Fibroblast of peridontal ligament (primary cell): ENCODE results near the gene TPD52L1.
"Not testable (repeated sequence)": the region's sequence is repeated elsewhere in the genome, so short reads cannot be mapped to it uniquely, and the experiment has no call there.

ENCODE experiments used
- DNase-seq: peaks from one replicate; pipeline ENCODE4 v3.0.0-alpha.2; 2010; ENCODE audit errors: extremely low read depth

Gene TPD52L1

DNA sequence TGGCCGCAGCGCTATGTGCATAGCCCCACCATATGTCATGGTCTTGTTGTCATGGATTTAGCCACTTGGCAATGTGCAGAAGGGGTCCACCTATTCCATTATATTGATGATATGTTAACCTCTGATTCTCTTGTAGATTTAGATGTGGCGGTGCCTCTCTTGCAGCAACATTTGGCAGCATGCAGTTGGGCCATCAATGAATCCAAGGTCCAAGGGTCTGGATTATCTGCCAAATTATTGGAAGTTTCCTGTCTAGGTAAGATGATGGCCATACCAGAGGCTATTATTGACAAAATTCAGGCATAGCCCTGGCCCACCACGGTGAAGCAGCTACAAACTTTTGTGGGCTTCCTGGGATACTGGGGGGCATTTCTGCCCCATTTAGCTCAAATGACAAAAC is 116.8 kb downstream of the TPD52L1 start:
- no peak for DNase-seq

DNA sequence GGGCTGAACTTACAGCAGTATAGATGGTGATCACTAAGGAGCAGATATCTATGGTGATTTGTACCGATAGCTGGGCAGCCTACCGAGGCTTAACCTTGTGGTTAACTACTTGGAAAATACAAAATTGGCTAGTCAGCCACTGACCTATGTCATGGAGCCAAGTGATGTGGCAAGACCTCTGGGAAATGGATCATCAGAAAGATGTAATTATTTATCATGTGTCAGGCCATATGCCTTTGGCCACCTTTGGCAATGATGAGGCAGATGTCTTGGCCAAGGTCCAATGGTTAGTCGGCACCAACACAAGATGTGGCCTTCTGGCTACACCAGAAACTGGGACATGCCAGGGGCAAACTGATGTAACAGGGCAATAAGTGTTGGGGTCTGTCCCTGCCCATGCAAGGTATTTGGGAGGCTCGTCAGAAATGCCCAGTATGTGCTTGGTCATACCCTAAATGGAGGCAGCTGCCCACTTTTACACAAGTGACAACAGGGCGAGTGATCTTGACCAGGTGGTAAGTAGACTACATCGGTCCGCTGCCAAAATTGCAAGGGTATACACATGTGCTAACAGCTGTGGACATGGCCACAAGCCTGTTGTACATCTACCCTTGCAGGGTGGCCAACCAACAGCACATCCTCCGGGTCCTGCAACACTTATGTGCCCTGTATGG is 118.0 kb downstream of the TPD52L1 start:
- peak; percentile 44 for DNase-seq

GRCh38 chr6:125273251-125273650 is 119.7 kb downstream of the TPD52L1 start:
- DNase-seq, result no peak

DNA sequence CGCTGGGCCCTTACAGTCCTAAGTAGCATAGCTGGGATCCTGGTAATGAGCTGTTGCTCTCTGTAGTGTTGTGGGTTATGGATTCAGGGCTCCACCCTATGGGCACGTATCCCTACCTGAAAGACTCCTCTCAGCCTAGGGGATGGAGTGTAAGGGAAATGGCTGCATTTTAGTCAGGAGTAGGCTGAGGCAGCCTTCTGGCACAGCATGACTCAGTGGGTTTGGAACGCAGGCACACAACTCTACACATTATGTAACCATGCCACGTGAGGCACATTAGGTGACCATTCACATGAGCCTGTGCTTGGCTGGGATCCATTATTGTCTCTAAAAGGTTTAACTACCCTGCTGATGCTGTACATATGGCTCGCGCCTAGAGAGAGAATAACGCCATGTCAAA is 120.4 kb downstream of the TPD52L1 start:
- DNase-seq, result no peak

GRCh38 chr6:125274935-125275334 is 121.4 kb downstream of the TPD52L1 start:
- DNase-seq, result no peak

- DNase-seq, result no peak
These were observed 122.2 kb downstream of the TPD52L1 start for GRCh38 chr6:125275779-125276178.

DNA sequence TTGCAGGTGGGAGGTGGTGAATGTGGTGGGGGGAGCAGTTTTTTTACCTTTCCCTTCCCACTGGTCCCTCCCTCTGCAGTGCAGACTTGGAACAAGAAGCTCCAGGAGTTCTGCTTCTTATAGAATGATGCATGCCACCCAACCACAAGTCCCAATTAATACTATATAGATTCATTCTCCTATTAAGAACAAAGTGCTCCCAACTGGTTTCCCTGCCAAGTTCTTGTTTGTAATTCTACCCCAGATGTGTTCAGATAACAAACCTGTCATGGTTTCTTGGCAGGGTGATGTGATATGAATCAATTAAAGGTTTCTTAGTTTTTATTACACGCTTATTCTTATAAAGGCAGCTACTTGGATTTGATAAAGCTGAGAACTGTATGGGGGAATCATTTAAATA is 124.3 kb downstream of the TPD52L1 start:
- DNase-seq, result no peak

DNA sequence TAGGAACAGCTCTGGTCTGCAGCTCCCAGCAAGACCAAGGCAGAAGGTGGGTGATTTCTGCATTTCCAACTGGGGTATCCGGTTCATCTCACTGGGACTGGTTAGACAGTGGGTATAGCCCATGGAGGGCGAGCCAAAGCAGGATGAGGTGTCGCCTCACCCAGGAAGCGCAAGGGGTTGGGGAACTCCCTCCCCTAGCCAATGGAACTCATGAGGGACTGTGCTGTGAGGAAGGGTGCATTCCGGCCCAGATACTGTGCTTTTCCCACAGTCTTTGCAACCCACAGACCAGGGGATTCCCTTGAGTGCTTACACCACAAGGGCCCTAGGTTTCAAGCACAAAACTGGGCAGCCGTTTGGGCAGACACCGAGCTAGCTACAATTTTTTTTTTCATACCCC is 126.4 kb downstream of the TPD52L1 start:
- DNase-seq, result no peak

- not testable (repeated sequence) for DNase-seq
These were observed 126.9 kb downstream of the TPD52L1 start for GRCh38 chr6:125280370-125281035.

DNA sequence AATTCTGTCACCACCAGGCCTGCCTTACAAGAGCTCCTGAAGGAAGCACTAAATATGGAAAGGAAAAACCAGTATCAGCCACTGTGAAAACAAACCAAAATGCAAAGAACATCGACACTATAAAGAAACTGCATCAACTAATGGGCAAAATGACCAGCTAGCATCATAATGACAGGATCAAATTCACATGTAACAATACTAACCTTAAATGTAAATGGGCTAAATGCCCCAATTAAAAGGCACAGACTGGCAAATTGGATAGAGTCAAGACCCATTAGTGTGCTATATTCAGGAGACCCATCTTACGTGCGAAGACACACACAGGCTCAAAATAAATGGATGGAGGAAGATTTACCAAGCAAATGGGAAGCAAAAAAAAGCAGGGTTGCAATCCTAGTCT is 128.9 kb downstream of the TPD52L1 start:
- DNase-seq, result not testable (repeated sequence)

- no peak for DNase-seq
These were observed 131.8 kb downstream of the TPD52L1 start for GRCh38 chr6:125285353-125285752.

GRCh38 chr6:125285936-125286335 is 132.4 kb downstream of the TPD52L1 start:
- no peak for DNase-seq

DNA sequence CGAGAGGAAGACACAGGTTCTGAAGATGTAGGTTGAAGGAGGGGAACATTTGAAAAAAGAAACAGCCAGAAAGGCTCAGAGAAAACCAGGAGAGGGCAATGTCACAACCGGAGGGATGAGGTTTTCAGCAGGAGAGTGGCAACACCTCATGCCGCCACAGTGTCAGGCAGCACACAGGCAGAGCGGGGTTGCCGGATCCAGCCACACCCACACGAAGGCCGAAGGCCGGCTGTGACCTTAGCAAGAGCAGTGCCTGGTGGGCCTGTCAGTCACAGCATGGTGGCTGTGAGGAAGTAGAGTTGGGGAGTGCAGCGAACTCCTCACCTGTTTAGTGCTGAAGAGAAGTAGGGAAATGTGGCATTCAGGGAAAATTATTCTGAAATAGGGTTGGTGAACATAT is 134.1 kb downstream of the TPD52L1 start:
- no peak for DNase-seq

- peak; percentile 31 for DNase-seq
These were observed 140.0 kb downstream of the TPD52L1 start for GRCh38 chr6:125293587-125293986.

DNA sequence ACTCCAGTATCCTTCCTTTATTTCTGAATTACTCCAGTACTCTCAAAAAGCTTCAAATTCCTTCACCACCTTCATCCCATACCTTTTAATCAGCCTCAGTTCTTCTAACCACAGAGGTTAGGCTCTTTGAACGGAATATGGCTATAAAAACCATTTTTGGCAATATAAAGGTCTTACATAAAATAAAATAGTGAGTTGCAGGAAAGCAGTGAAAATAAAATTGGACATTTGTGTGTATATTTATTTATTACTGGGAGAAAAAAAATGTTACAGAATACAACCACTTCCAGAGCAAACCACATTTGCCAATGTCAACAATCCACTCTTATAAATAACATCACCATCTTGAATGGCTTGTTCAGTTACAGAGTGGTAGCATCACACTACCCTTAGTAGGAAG is 140.5 kb downstream of the TPD52L1 start:
- peak; percentile 24 for DNase-seq

DNA sequence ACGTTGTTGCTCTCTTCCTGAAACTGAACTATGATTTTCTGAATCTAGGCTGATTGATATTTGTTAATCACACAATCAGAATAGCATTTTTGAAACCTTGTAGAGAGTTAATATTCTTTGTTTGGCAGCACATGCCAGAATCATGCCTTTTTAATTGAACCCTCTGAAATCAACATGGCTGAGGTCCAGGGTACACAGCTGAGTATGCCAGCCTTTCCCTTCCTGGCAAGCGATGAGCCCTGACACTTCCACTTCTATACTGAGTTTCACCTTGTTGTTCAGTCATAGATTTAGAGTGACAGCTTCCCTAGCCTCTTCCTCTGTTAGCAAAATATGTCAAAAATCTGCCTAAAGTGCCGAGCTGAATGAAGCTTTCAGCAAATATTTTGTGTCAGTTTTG is 141.4 kb downstream of the TPD52L1 start:
- DNase-seq, result no peak

DNA sequence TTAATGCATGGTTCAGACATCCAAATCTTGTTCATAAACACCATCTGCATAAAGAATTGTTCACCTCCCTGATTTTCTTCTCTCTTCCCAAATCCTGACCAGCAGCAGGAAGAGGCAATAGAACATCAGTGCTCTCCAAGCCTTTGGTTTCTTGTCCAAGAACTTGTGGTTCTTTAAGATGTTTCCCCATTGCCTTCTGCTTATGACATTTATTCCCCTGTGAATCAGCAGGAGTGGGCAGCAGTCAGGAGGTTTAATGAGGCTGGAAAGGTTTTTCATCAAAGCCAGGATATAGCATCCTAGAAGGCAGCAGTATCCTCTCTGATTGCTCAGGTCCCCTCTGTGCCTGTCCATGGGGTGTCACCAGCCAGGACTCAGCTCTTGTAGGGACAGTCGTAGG is 142.9 kb downstream of the TPD52L1 start:
- DNase-seq, result no peak

DNA sequence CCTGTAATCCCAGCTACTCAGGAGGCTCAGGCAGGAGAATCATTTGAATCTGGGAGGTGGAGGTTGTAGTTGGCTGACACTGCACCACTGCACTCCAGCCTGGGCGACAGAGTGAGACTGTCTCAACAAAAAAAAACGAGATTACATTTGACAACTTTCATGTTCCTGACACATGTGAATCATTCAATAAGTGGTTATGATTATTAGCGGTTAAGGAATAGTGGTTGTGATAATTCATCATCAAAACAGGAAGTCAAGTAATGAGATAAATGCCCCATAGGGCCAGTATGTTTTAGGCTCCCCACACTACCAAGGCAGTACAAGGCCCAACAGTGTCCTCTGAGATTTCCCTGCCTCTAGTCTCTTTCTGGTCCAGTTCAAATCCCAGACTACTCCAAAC is 145.7 kb downstream of the TPD52L1 start:
- DNase-seq, result no peak

DNA sequence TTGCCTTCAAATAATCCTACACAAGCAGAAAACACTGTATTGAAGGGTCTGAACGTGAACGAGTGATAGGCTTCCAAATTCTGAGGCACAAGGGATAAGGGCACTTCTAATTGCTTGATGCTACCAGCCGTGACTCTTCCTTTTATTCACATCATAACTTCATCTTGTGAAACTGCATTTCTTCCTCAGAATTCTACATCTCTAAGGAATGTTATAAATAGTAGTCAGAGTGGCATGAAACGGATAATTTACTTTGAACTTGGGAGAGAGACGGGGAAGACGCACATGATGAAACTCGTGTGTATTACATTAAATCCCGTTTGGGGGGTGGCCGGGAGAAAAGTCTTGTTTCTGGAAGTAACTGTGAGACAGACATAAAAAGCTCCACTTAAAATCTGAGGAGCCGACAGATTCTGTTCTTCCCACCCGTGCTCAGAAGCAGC is 147.4 kb downstream of the TPD52L1 start:
- DNase-seq, result peak; percentile 66

GRCh38 chr6:125301435-125302391 is 148.1 kb downstream of the TPD52L1 start, which contains the start of gene HDDC2:
TSS of gene HDDC2 (minus strand) at chr6:125301967. CDS start at chr6:125301932, 35 bp downstream.
- peak; percentile 52 for DNase-seq

DNA sequence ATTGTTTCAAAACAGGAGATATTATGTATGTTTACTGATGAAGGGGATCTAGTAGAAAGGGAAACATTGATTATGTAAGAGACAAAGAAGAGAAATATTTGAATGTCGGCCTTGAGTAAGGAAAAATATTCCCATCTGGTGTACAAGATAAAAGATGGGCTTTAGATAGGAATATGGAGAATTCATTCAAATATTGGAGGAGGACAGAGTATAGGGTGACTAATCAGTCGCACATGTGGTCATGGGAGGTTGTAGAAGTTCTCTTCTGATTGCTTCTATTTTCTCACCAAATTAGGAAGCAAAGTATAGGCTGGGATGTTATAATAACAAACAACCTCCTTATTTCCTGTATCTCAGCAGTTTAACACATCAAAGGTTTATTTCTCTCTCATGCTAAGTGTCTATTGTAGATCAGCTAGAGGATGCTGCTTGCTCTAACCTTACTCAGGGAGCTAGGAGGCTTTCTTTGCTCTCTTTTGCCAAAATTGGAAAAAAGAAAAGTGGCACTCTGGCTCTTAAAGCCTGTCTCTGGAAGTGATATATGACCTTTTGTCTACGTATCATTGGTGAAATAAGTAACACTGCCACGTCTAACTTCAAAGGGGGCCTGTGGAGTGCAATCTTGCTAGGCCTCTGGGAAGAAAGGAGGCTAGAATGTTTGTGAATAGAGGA is 149.4 kb downstream of the TPD52L1 start:
- DNase-seq, result no peak

- no peak for DNase-seq
These were observed 149.9 kb downstream of the TPD52L1 start for GRCh38 chr6:125303512-125303854.
